Vagina (tissue), 2 donors: Measurements from ENCODE around the gene UBE2J1. TPM values are rescaled to one million over a fixed set of nuclear protein-coding genes. Genes with fewer than 3 reads are reported as not detected.
"Not testable (repeated sequence)": the region's sequence is repeated elsewhere in the genome, so short reads cannot be mapped to it uniquely, and the experiment has no call there.

Source experiments
- DNase-seq, 2 donors: peaks; one replicate each; pipeline ENCODE4 v3.0.0-alpha.2; 2017; ENCODE audit errors: extremely low spot score in 2 of 2
- H3K27ac ChIP-seq: fragments of 200-600 bp; sonication (generic); one replicate; pipeline ENCODE4 v1.5.1; 2019
- H3K27me3 ChIP-seq: fragments of 200-600 bp; sonication (generic); one replicate; pipeline ENCODE4 v1.5.1; 2019
- H3K36me3 ChIP-seq, 2 donors: fragments of 200-600 bp; sonication (generic); one replicate each; pipeline ENCODE4 v1.5.1; 2017 to 2019
- H3K4me1 ChIP-seq: fragments of 200-600 bp; sonication (generic); one replicate; pipeline ENCODE4 v1.5.1; 2019
- H3K4me3 ChIP-seq, 2 donors: fragments of 200-600 bp; sonication (generic); 1 replicate in 1 of 2; 2 replicates in 1 of 2; pipeline ENCODE4 v1.5.1; 2016 to 2019
- H3K9me3 ChIP-seq: fragments of 200-600 bp; sonication (generic); one replicate; pipeline ENCODE4 v1.5.1; 2019
- CTCF ChIP-seq, 3 experiments: fragments of 450-650 bp in 2 of 3; fragments of 200-600 bp in 1 of 3; sonication (generic) in 1 of 3; IDR thresholded peaks; one replicate each; pipeline ENCODE4 v1.5.1; 2017 to 2019; ENCODE audit warnings: antibody characterized with exemption in 3 of 3, mild to moderate bottlenecking in 2 of 3, moderate library complexity in 2 of 3
- POLR2A ChIP-seq, 2 donors: fragments of 450-650 bp; IDR thresholded peaks; one replicate each; pipeline ENCODE4 v1.6.1; 2017; ENCODE audit warnings: antibody characterized with exemption in 2 of 2, mild to moderate bottlenecking in 2 of 2, moderate library complexity in 2 of 2
- POLR2AphosphoS5 ChIP-seq, 2 donors: sonication (generic); formaldehyde crosslinking; IDR thresholded peaks; one replicate each; pipeline ENCODE4 v1.9.0; 2017; ENCODE audit warnings: antibody characterized with exemption in 2 of 2, mild to moderate bottlenecking in 2 of 2, low read depth in 1 of 2; ENCODE audit not compliant: insufficient read depth in 1 of 2
- intact Hi-C: fragments of 100-400 bp; cut with DNase I; formaldehyde crosslinking; loops from one replicate; pipeline ENCODE4 v1.15.1; 2023
- total RNA-seq: library from RNA; depleted of rRNA; stranded (reverse); fragments of >200 nt; gene quantifications from one replicate; pipeline ENCODE4 v1.2.3, GENCODE V29; 2016

UBE2J1 gene
- total RNA-seq, 1 donor from 2014 or later, result 23.8 TPM

GRCh38 chr6:89301586-89302194 lies 50.8 kb downstream of the UBE2J1 start:
- no peak for TF ChIP-seq POLR2A (IDR thresholded peaks at IDR 0.05)
- no peak for TF ChIP-seq POLR2AphosphoS5 (IDR thresholded peaks at IDR 0.05; ENCODE audit: insufficient read depth in 1 of 2, low read depth in 1 of 2)
- Histone ChIP-seq H3K9me3 (no peaks in the 10 kb centered on the region), H3K27ac (no peak overlapping the region), H3K36me3 (no peaks in the 10 kb centered on the region), H3K4me1 (peaks cover 19% of the 10 kb centered on the region), H3K4me3 (no peak overlapping the region), H3K27me3 (no peaks in the 10 kb centered on the region)
- DNase-seq, result no peak
- intact Hi-C loops, result no loop called here

- Histone ChIP-seq H3K27ac (no peak overlapping the region), H3K4me1 (peaks cover 19% of the 10 kb centered on the region), H3K36me3 (no peaks in the 10 kb centered on the region), H3K9me3 (no peaks in the 10 kb centered on the region), H3K27me3 (no peaks in the 10 kb centered on the region), H3K4me3 (no peak overlapping the region)
- no peak for TF ChIP-seq POLR2AphosphoS5 (IDR thresholded peaks at IDR 0.05; ENCODE audit: insufficient read depth in 1 of 2, low read depth in 1 of 2)
- TF ChIP-seq CTCF (IDR thresholded peaks at IDR 0.05), result no peak
- TF ChIP-seq POLR2A (IDR thresholded peaks at IDR 0.05), result no peak
- intact Hi-C loops, result no loop called here
- DNase-seq, result no peak
These were observed 53.1 kb downstream of the UBE2J1 start for GRCh38 chr6:89299466-89299850.

GRCh38 chr6:89298680-89299465 lies 53.6 kb downstream of the UBE2J1 start:
- no peak overlapping the region for H3K27ac ChIP-seq
- H3K4me3 ChIP-seq, result no peak overlapping the region
- no peaks in the 10 kb centered on the region for H3K27me3 ChIP-seq
- peaks cover 19% of the 10 kb centered on the region for H3K4me1 ChIP-seq
- no peaks in the 10 kb centered on the region for H3K36me3 ChIP-seq
- intact Hi-C loops, result no loop called here
- H3K9me3 ChIP-seq, result no peaks in the 10 kb centered on the region
- TF ChIP-seq POLR2A (IDR thresholded peaks at IDR 0.05), result no peak
- TF ChIP-seq CTCF (IDR thresholded peaks at IDR 0.05), result no peak
- TF ChIP-seq POLR2AphosphoS5 (IDR thresholded peaks at IDR 0.05; ENCODE audit: insufficient read depth in 1 of 2, low read depth in 1 of 2), result no peak
- no peak for DNase-seq

GRCh38 chr6:89297695-89298351 lies 54.7 kb downstream of the UBE2J1 start:
- Histone ChIP-seq H3K9me3 (no peaks in the 10 kb centered on the region), H3K4me1 (peaks cover 19% of the 10 kb centered on the region), H3K27me3 (no peaks in the 10 kb centered on the region), H3K36me3 (no peaks in the 10 kb centered on the region), H3K4me3 (no peak overlapping the region), H3K27ac (no peak overlapping the region)
- DNase-seq, result no peak
- TF ChIP-seq POLR2A (IDR thresholded peaks at IDR 0.05), result no peak
- TF ChIP-seq POLR2AphosphoS5 (IDR thresholded peaks at IDR 0.05; ENCODE audit: insufficient read depth in 1 of 2, low read depth in 1 of 2), result peak in 1 of 2 donors; percentile 72
- intact Hi-C loops, result no loop called here

- Histone ChIP-seq H3K27me3 (no peaks in the 10 kb centered on the region), H3K4me3 (no peak overlapping the region), H3K36me3 (no peaks in the 10 kb centered on the region), H3K4me1 (peaks cover 19% of the 10 kb centered on the region), H3K27ac (no peak overlapping the region), H3K9me3 (no peaks in the 10 kb centered on the region)
- no peak for TF ChIP-seq POLR2A (IDR thresholded peaks at IDR 0.05)
- no peak for TF ChIP-seq POLR2AphosphoS5 (IDR thresholded peaks at IDR 0.05; ENCODE audit: insufficient read depth in 1 of 2, low read depth in 1 of 2)
- intact Hi-C loops, result no loop called here
- DNase-seq, result peak; percentile 79 to 88
These were observed 56.5 kb downstream of the UBE2J1 start for GRCh38 chr6:89295981-89296380.

- intact Hi-C loops, DNase-seq: not testable (repeated sequence)
- peaks cover 19% of the 10 kb centered on the region for H3K4me1 ChIP-seq
These were observed 57.4 kb downstream of the UBE2J1 start for GRCh38 chr6:89295116-89295515.

More at GRCh38 chr6:89295116-89295515, 57.4 kb downstream of the UBE2J1 start:
- H3K36me3 ChIP-seq, H3K27ac ChIP-seq, H3K27me3 ChIP-seq, H3K4me3 ChIP-seq, H3K9me3 ChIP-seq: not testable (repeated sequence)
